KMS-11 (cell line): ENCODE measurements around the gene ISG20L2.
A peak's percentile ranks its signal among the peaks of the same experiment; 100 is the strongest.

ENCODE experiments used
- H2AFZ ChIP-seq: fragments of 200-600 bp; sonication (generic); 2 replicates; pipeline ENCODE4 v1.6.1; 2016; ENCODE audit warnings: antibody characterized with exemption, mixed run types, low read depth
- H3K27ac ChIP-seq: fragments of 200-600 bp; sonication (generic); 2 replicates; pipeline ENCODE4 v1.6.1; 2016; ENCODE audit warnings: mild to moderate bottlenecking, mixed run types
- H3K27me3 ChIP-seq: fragments of 200-600 bp; sonication (generic); 2 replicates; pipeline ENCODE4 v1.6.1; 2017; ENCODE audit warnings: mild to moderate bottlenecking, low read depth, mixed run types, moderate library complexity; ENCODE audit not compliant: insufficient read depth
- H3K36me3 ChIP-seq: fragments of 200-600 bp; sonication (generic); 2 replicates; pipeline ENCODE4 v1.6.1; 2017; ENCODE audit warnings: mild to moderate bottlenecking, mixed run types; ENCODE audit not compliant: insufficient read depth
- H3K4me1 ChIP-seq: fragments of 200-600 bp; sonication (generic); 2 replicates; pipeline ENCODE4 v1.6.1; 2016; ENCODE audit warnings: mild to moderate bottlenecking, low read depth, mixed run types; ENCODE audit not compliant: poor library complexity, severe bottlenecking
- H3K4me2 ChIP-seq: fragments of 200-600 bp; sonication (generic); 2 replicates; pipeline ENCODE4 v1.7.0; 2016; ENCODE audit warnings: mild to moderate bottlenecking, mixed run types
- H3K4me3 ChIP-seq: fragments of 200-600 bp; sonication (generic); IDR thresholded peaks from 2 replicates; pipeline ENCODE4 v1.6.1; 2017; ENCODE audit warnings: low read depth, low read length, mixed read lengths; ENCODE audit not compliant: insufficient read depth
- H3K79me2 ChIP-seq: fragments of 200-600 bp; sonication (generic); 2 replicates; pipeline ENCODE4 v1.6.1; 2016; ENCODE audit warnings: low read depth, mixed run types; ENCODE audit not compliant: insufficient read depth
- H3K9ac ChIP-seq: fragments of 200-600 bp; sonication (generic); 2 replicates; pipeline ENCODE4 v1.6.1; 2016; ENCODE audit warnings: mild to moderate bottlenecking, mixed run types
- H4K20me1 ChIP-seq: fragments of 200-600 bp; sonication (generic); 2 replicates; pipeline ENCODE4 v1.6.1; 2016; ENCODE audit warnings: mild to moderate bottlenecking, mixed run types; ENCODE audit not compliant: insufficient read depth
- TF ChIP-seq, protein P1 (sequence below): fragments of 200-600 bp; sonication (generic); conservative IDR thresholded peaks from 2 replicates; pipeline ENCODE4 v1.6.1; 2017; ENCODE audit warnings: low read depth, mild to moderate bottlenecking, antibody characterized with exemption, low read length, moderate library complexity, mixed read lengths

Gene ISG20L2

DNA sequence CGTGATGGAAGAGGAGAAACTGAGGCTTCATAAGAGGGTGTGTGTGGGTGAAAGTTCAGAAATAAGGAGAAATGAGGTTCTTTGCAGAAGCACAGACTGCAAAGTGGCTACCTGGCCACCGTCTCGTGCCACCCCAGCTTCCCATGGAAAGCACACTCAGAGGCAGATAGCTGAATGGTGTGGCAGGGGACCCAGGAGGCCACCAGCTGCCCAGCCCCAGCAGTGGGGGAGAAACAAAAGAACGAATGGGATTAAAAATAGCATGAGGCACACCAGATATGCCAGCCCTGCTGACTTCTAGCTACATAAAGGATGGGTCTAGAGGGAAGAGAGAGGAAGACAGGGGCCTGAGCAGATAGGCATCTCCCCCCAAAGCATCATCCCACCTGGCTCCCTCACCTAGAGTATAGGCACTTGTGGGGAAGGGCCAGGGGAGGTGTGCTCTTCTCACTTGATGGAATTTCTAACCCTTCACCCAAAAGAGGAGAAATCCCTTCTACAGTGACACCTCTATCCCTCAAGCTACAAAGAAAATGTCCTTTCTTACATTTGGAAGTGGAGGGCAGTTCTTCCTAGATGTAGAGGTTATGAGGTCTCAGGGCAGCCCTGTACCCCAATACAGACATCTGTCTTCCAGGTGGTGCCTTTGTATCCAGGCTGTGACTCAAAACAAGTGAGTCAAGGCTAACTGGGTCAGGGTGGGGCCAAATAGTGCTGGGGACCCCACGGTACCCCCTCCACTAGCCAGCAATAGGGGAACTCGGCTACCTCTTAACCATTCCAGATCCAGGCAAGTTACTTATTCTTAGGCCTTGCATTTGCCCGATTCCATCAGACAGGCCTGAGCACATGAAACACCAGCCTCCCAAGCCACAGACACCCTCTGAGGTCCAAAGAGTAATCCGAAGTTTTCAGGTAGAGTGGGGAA, 19.4 kb upstream of the ISG20L2 start:
- H3K27me3 ChIP-seq, result no peaks in the 10 kb centered on the region
- peak overlapping the region; percentile 92 for H3K9ac ChIP-seq
- H3K4me3 ChIP-seq, result peak overlapping the region; percentile 90
- peak overlapping the region; percentile 97 for H3K4me2 ChIP-seq
- peak overlapping the region; percentile 85 for H3K27ac ChIP-seq
- H3K4me1 ChIP-seq, result peaks cover 58% of the 10 kb centered on the region
- peaks cover 11% of the 10 kb centered on the region; the same call in 1 of the 2 replicates for H4K20me1 ChIP-seq
- H2AFZ ChIP-seq, result no peak overlapping the region
- no peaks in the 10 kb centered on the region; the same call in 1 of the 2 replicates for H3K36me3 ChIP-seq
- TF ChIP-seq, protein P1, sequence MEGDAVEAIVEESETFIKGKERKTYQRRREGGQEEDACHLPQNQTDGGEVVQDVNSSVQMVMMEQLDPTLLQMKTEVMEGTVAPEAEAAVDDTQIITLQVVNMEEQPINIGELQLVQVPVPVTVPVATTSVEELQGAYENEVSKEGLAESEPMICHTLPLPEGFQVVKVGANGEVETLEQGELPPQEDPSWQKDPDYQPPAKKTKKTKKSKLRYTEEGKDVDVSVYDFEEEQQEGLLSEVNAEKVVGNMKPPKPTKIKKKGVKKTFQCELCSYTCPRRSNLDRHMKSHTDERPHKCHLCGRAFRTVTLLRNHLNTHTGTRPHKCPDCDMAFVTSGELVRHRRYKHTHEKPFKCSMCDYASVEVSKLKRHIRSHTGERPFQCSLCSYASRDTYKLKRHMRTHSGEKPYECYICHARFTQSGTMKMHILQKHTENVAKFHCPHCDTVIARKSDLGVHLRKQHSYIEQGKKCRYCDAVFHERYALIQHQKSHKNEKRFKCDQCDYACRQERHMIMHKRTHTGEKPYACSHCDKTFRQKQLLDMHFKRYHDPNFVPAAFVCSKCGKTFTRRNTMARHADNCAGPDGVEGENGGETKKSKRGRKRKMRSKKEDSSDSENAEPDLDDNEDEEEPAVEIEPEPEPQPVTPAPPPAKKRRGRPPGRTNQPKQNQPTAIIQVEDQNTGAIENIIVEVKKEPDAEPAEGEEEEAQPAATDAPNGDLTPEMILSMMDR, result peak; percentile 22; the same call in 1 of the 2 replicates
- peaks cover 90% of the 10 kb centered on the region for H3K79me2 ChIP-seq

DNA sequence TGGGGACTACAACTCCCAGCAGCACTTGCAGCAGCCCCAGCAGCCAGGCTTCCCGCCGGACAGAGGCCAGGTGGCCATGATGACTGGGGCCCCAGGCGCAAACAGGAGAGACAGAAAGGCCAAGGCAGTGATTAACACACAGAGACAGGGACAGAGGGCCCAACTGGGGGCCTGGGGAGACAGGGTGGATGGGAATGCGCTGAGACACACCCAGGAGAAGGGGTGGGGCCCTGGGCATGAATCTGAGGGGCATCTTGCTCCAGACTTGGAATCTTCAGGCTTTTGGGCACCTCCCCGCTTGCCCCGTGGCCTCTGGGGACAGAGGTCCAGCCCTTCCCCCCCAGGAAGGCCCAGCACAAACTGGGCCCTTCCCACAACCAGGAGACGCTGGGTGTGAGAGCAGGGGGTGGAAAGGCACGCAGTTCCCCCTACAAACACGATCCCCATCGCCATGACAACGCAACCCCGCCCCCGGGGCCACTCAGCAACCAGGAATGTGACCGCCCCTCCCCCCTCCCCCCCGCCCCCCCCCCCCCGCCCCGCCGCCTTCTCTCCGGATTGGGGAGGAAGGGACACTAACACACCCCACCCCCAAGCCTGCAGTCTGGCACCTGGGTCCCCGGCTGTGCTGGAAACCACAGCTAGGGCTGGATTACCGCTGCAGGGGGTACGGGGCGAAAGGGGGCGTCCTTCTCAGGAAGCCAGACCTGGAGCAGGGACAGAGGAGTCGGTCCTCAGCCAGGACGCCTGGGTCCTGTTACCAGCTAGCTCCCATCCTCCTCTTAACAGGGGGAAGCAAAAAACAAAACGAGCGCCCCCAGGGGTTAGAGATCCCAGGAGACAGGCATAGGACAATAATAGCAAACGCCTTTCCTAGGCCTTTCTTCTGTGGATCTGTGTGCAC, 18.4 kb upstream of the ISG20L2 start:
- H3K27ac ChIP-seq, result peak overlapping the region; percentile 86
- no peaks in the 10 kb centered on the region for H3K27me3 ChIP-seq
- H2AFZ ChIP-seq, result no peak overlapping the region
- peaks cover 86% of the 10 kb centered on the region for H3K79me2 ChIP-seq
- H3K4me1 ChIP-seq, result peaks cover 62% of the 10 kb centered on the region
- peak overlapping the region; percentile 90 for H3K4me3 ChIP-seq
- peak overlapping the region; percentile 97 for H3K4me2 ChIP-seq
- no peaks in the 10 kb centered on the region; the same call in 1 of the 2 replicates for H3K36me3 ChIP-seq
- TF ChIP-seq, protein P1, result peak; percentile 75
- H3K9ac ChIP-seq, result peak overlapping the region; percentile 92
- H4K20me1 ChIP-seq, result peaks cover 11% of the 10 kb centered on the region; the same call in 1 of the 2 replicates

DNA sequence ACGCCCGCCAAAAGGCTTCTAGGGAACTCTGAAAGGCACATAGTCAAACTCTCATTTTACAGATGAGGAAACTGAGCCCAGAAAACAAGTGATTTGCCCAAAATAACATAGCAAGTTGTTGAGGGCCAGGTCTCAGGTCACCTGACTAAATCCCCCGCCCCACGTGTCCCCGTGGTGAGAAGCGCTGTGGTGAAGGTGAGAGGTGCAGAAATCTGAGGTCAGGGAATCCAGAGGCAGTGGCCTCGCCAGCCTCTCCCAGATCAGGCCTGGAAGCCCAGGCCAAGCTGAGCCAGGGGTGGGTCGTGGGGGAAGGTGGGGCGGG, 17.8 kb upstream of the ISG20L2 start:
- Histone ChIP-seq H4K20me1 (peaks cover 11% of the 10 kb centered on the region; the same call in 1 of the 2 replicates), H3K4me1 (peaks cover 68% of the 10 kb centered on the region), H3K79me2 (peaks cover 83% of the 10 kb centered on the region), H3K4me3 (peak overlapping the region; percentile 82), H3K4me2 (peak overlapping the region; percentile 94), H3K36me3 (no peaks in the 10 kb centered on the region; the same call in 1 of the 2 replicates), H2AFZ (no peak overlapping the region), H3K27me3 (no peaks in the 10 kb centered on the region), H3K9ac (peak overlapping the region; percentile 84), H3K27ac (peak overlapping the region; percentile 86)
- TF ChIP-seq, protein P1, result no peak

DNA sequence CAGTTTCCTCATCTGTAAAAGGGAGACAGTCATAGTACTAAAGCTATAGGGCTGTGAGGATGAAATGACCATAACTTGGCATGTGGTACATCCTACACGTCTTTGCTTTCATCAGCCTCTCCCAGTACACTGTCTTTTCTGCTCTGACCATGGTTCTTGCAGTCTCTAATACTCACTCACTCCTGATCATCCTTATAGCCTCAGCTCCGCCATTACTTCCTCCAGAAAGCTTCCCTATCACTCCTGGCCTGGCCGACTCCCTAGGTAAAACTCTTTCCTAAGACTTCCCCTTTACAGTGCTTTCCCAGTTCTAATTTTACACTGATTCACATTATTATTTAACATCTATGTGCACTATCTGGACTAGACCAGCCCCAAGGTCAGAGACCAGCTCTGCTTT, 17.3 kb upstream of the ISG20L2 start:
- Histone ChIP-seq H3K27me3 (no peaks in the 10 kb centered on the region), H3K36me3 (no peaks in the 10 kb centered on the region; the same call in 1 of the 2 replicates), H3K4me3 (peak overlapping the region; percentile 82), H3K79me2 (peaks cover 79% of the 10 kb centered on the region), H2AFZ (no peak overlapping the region), H3K9ac (peak overlapping the region; percentile 84; the same call in 1 of the 2 replicates), H3K27ac (peak overlapping the region; percentile 86), H4K20me1 (peaks cover 11% of the 10 kb centered on the region; the same call in 1 of the 2 replicates), H3K4me2 (peak overlapping the region; percentile 94), H3K4me1 (peaks cover 70% of the 10 kb centered on the region)
- TF ChIP-seq, protein P1, result no peak
